Measurements from ENCODE around the gene NEU1.

- TF ChIP-seq CTCF (conservative IDR thresholded peaks at IDR 0.05; ENCODE audit: low read length), result no peak
- no peak for TF ChIP-seq EZH2phosphoT487 (IDR thresholded peaks at IDR 0.05; ENCODE audit: borderline replicate concordance)
These were observed 23.7 kb downstream of the NEU1 start for GRCh38 chr6:31838968-31839367.

All from Loucy (cell line).